AG08396 (cell line): Measurements from ENCODE around the gene SCFD2.
A peak's percentile ranks its signal among the peaks of the same experiment; 100 is the strongest.
"Not testable (repeated sequence)": the region's sequence is repeated elsewhere in the genome, so short reads cannot be mapped to it uniquely, and the experiment has no call there.

Source experiments
- DNase-seq: peaks from one replicate; pipeline ENCODE4 v3.0.0; 2012; ENCODE audit warnings: low spot score, mixed read lengths

The SCFD2 gene

GRCh38 chr4:53238352-53238751 lies 127.5 kb downstream of the SCFD2 start:
- DNase-seq, result not testable (repeated sequence)

GRCh38 chr4:53237811-53238210 lies 128.1 kb downstream of the SCFD2 start:
- not testable (repeated sequence) for DNase-seq

GRCh38 chr4:53236624-53237023 lies 129.2 kb downstream of the SCFD2 start:
- DNase-seq, result not testable (repeated sequence)

GRCh38 chr4:53235547-53235946 lies 130.3 kb downstream of the SCFD2 start:
- DNase-seq, result no peak

- no peak for DNase-seq
These were observed 131.2 kb downstream of the SCFD2 start for GRCh38 chr4:53234669-53235068.

GRCh38 chr4:53234111-53234510 lies 131.8 kb downstream of the SCFD2 start:
- DNase-seq, result no peak

GRCh38 chr4:53233114-53233795 lies 132.6 kb downstream of the SCFD2 start:
- no peak for DNase-seq

GRCh38 chr4:53232371-53232770 lies 133.5 kb downstream of the SCFD2 start:
- DNase-seq, result no peak

- no peak for DNase-seq
These were observed 137.8 kb downstream of the SCFD2 start for GRCh38 chr4:53228036-53228435.

GRCh38 chr4:53227451-53227850 lies 138.4 kb downstream of the SCFD2 start:
- no peak for DNase-seq

GRCh38 chr4:53221832-53222480 lies 143.9 kb downstream of the SCFD2 start:
- DNase-seq, result no peak

GRCh38 chr4:53219148-53219547 lies 146.7 kb downstream of the SCFD2 start:
- not testable (repeated sequence) for DNase-seq

GRCh38 chr4:53208753-53209152 lies 157.1 kb downstream of the SCFD2 start:
- DNase-seq, result no peak

- DNase-seq, result no peak
These were observed 159.9 kb downstream of the SCFD2 start for GRCh38 chr4:53205970-53206369.

- DNase-seq, result no peak
These were observed 166.5 kb downstream of the SCFD2 start for GRCh38 chr4:53199356-53199755.

GRCh38 chr4:53197772-53198142 lies 168.1 kb downstream of the SCFD2 start:
- DNase-seq, result no peak

GRCh38 chr4:53196882-53197771 lies 168.7 kb downstream of the SCFD2 start:
- DNase-seq, result peak; percentile 53

GRCh38 chr4:53195815-53196661 lies 169.8 kb downstream of the SCFD2 start:
- no peak for DNase-seq

- DNase-seq, result no peak
These were observed 171.1 kb downstream of the SCFD2 start for GRCh38 chr4:53194727-53195126.

GRCh38 chr4:53193111-53193510 lies 172.8 kb downstream of the SCFD2 start:
- no peak for DNase-seq

GRCh38 chr4:53192496-53192895 lies 173.4 kb downstream of the SCFD2 start:
- no peak for DNase-seq

GRCh38 chr4:53191997-53192396 lies 173.9 kb downstream of the SCFD2 start:
- DNase-seq, result no peak
